Stimulated activated naive B cell treated with anti-CD40 and anti-IgM and Interleukin-4, amounts not matched to agents 10 μg/mL and 1 μg/mL and 100 μg/mL, for 72 hours (primary cell): ENCODE measurements around the gene PRPS1.
A peak's percentile ranks its signal among the peaks of the same experiment; 100 is the strongest.

Experiments
- ATAC-seq, 2 donors: fragments of 150-1000 bp; cut with Tn5 transposase; replicated peaks; 2 replicates each; pipeline ENCODE4 v1.10.0; 2021; ENCODE audit warnings: moderate library complexity in 1 of 2
- DNase-seq: peaks from one replicate; pipeline ENCODE4 v3.0.0; 2021
- H3K27ac Mint-ChIP-seq: one replicate; pipeline ENCODE4 v1.8.0; 2022; ENCODE audit warnings: mild to moderate bottlenecking, mixed read lengths
- H3K27me3 Mint-ChIP-seq, 2 donors: one replicate each; pipeline ENCODE4 v1.8.0; 2022; ENCODE audit warnings: mixed read lengths in 2 of 2
- H3K36me3 Mint-ChIP-seq, 2 donors: one replicate each; pipeline ENCODE4 v1.8.0; 2022; ENCODE audit warnings: mixed read lengths in 2 of 2, mild to moderate bottlenecking in 1 of 2
- H3K4me1 Mint-ChIP-seq, 2 donors: one replicate each; pipeline ENCODE4 v1.8.0; 2022; ENCODE audit warnings: mixed read lengths in 2 of 2, mild to moderate bottlenecking in 1 of 2
- H3K4me3 Mint-ChIP-seq, 2 donors: one replicate each; pipeline ENCODE4 v1.8.0; 2022; ENCODE audit warnings: mild to moderate bottlenecking in 2 of 2, mixed read lengths in 2 of 2, moderate library complexity in 1 of 2
- H3K9me3 Mint-ChIP-seq, 2 donors: one replicate each; pipeline ENCODE4 v1.8.0; 2022; ENCODE audit warnings: mixed read lengths in 2 of 2, mild to moderate bottlenecking in 1 of 2

PRPS1 gene

GRCh38 chrX:107610667-107611066 is 17.6 kb upstream of the PRPS1 start:
- Mint-ChIP-seq H3K4me1 (no peaks in the 10 kb centered on the region), H3K4me3 (no peak overlapping the region), H3K9me3 (no peaks in the 10 kb centered on the region), H3K27me3 (peaks cover 0 to 7% of the 10 kb centered on the region in 2 donors), H3K36me3 (no peaks in the 10 kb centered on the region), H3K27ac (no peak overlapping the region)
- ATAC-seq: no peak
- no peak for DNase-seq

GRCh38 chrX:107619885-107620322 is 8.4 kb upstream of the PRPS1 start:
- DNase-seq (no peak), ATAC-seq (no peak)
- Mint-ChIP-seq H3K27me3 (no peaks in the 10 kb centered on the region), H3K4me1 (no peaks in the 10 kb centered on the region), H3K36me3 (no peaks in the 10 kb centered on the region), H3K4me3 (no peak overlapping the region), H3K9me3 (no peaks in the 10 kb centered on the region), H3K27ac (no peak overlapping the region)

GRCh38 chrX:107624893-107625292 is 3.4 kb upstream of the PRPS1 start:
- Mint-ChIP-seq H3K9me3 (no peaks in the 10 kb centered on the region), H3K4me3 (no peak overlapping the region), H3K27ac (no peak overlapping the region), H3K4me1 (peaks cover 0 to 5% of the 10 kb centered on the region in 2 donors), H3K36me3 (no peaks in the 10 kb centered on the region), H3K27me3 (no peaks in the 10 kb centered on the region)
- DNase-seq: no peak
- no peak for ATAC-seq

- Mint-ChIP-seq H3K9me3 (no peaks in the 10 kb centered on the region), H3K4me3 (no peak overlapping the region), H3K36me3 (no peaks in the 10 kb centered on the region), H3K27me3 (no peaks in the 10 kb centered on the region), H3K27ac (no peak overlapping the region), H3K4me1 (peaks cover 4 to 5% of the 10 kb centered on the region in 2 donors)
- no peak for ATAC-seq
- no peak for DNase-seq
These were observed 2.6 kb upstream of the PRPS1 start for GRCh38 chrX:107625739-107626138.

GRCh38 chrX:107626481-107626880 is 1.8 kb upstream of the PRPS1 start:
- H3K27me3 Mint-ChIP-seq: no peaks in the 10 kb centered on the region
- no peak overlapping the region for H3K27ac Mint-ChIP-seq
- ATAC-seq (no peak), DNase-seq (no peak)
- H3K36me3 Mint-ChIP-seq: no peaks in the 10 kb centered on the region
- H3K4me3 Mint-ChIP-seq: no peak overlapping the region
- peaks cover 4 to 5% of the 10 kb centered on the region in 2 donors for H3K4me1 Mint-ChIP-seq
- H3K9me3 Mint-ChIP-seq: no peaks in the 10 kb centered on the region

GRCh38 chrX:107626916-107627315 is 1.4 kb upstream of the PRPS1 start:
- no peak for DNase-seq
- Mint-ChIP-seq H3K9me3 (no peaks in the 10 kb centered on the region), H3K4me1 (peaks cover 4 to 5% of the 10 kb centered on the region in 2 donors), H3K36me3 (no peaks in the 10 kb centered on the region), H3K4me3 (no peak overlapping the region), H3K27ac (no peak overlapping the region), H3K27me3 (no peaks in the 10 kb centered on the region)
- no peak for ATAC-seq

- H3K27ac Mint-ChIP-seq: peak overlapping the region; percentile 94
- peaks cover 0 to 4% of the 10 kb centered on the region in 2 donors for H3K36me3 Mint-ChIP-seq
- H3K27me3 Mint-ChIP-seq: no peaks in the 10 kb centered on the region
- H3K9me3 Mint-ChIP-seq: no peaks in the 10 kb centered on the region
- ATAC-seq (peak; percentile 66 to 69), DNase-seq (peak; percentile 30)
- peaks cover 4 to 5% of the 10 kb centered on the region in 2 donors for H3K4me1 Mint-ChIP-seq
- peak overlapping the region; percentile 89 to 90 for H3K4me3 Mint-ChIP-seq
These were observed 591 bp downstream of the PRPS1 start for GRCh38 chrX:107628662-107629539.

- Mint-ChIP-seq H3K27ac (peak overlapping the region; percentile 94), H3K4me1 (peaks cover 4 to 5% of the 10 kb centered on the region in 2 donors), H3K9me3 (no peaks in the 10 kb centered on the region), H3K27me3 (no peaks in the 10 kb centered on the region), H3K36me3 (peaks cover 0 to 4% of the 10 kb centered on the region in 2 donors), H3K4me3 (peak overlapping the region; percentile 89 to 90)
- DNase-seq (no peak), ATAC-seq (no peak)
These were observed 1.2 kb downstream of the PRPS1 start for GRCh38 chrX:107629540-107629909.

- peaks cover 0 to 4% of the 10 kb centered on the region in 2 donors for H3K36me3 Mint-ChIP-seq
- H3K4me3 Mint-ChIP-seq: peak overlapping the region; percentile 14 to 89
These were observed 1.9 kb downstream of the PRPS1 start for GRCh38 chrX:107630031-107630689.

GRCh38 chrX:107632346-107632745 is 4.0 kb downstream of the PRPS1 start:
- DNase-seq (no peak), ATAC-seq (no peak)
- Mint-ChIP-seq H3K4me1 (peaks cover 4 to 10% of the 10 kb centered on the region in 2 donors), H3K27me3 (no peaks in the 10 kb centered on the region), H3K27ac (no peak overlapping the region), H3K36me3 (peaks cover 3 to 7% of the 10 kb centered on the region in 2 donors), H3K4me3 (no peak overlapping the region), H3K9me3 (no peaks in the 10 kb centered on the region)

More at GRCh38 chrX:107630031-107630689, 1.9 kb downstream of the PRPS1 start:
- H3K4me1 Mint-ChIP-seq: peaks cover 4 to 5% of the 10 kb centered on the region in 2 donors
- H3K27me3 Mint-ChIP-seq: no peaks in the 10 kb centered on the region
- no peak overlapping the region for H3K27ac Mint-ChIP-seq
- H3K9me3 Mint-ChIP-seq: no peaks in the 10 kb centered on the region
- ATAC-seq (no peak), DNase-seq (no peak)

GRCh38 chrX:107646735-107647134 is 18.4 kb downstream of the PRPS1 start:
- DNase-seq: no peak
- peaks cover 7 to 27% of the 10 kb centered on the region in 2 donors for H3K36me3 Mint-ChIP-seq

GRCh38 chrX:107648332-107648731 is 20.0 kb downstream of the PRPS1 start:
- DNase-seq (no peak), ATAC-seq (no peak)
- peaks cover 8 to 17% of the 10 kb centered on the region in 2 donors for H3K36me3 Mint-ChIP-seq
- H3K27me3 Mint-ChIP-seq: no peaks in the 10 kb centered on the region
- H3K27ac Mint-ChIP-seq: no peak overlapping the region
- no peaks in the 10 kb centered on the region for H3K9me3 Mint-ChIP-seq
- peaks cover 1 to 6% of the 10 kb centered on the region in 2 donors for H3K4me1 Mint-ChIP-seq
- no peak overlapping the region for H3K4me3 Mint-ChIP-seq

More at GRCh38 chrX:107646735-107647134, 18.4 kb downstream of the PRPS1 start:
- Mint-ChIP-seq H3K9me3 (no peaks in the 10 kb centered on the region), H3K4me1 (peaks cover 1 to 3% of the 10 kb centered on the region in 2 donors), H3K27me3 (no peaks in the 10 kb centered on the region), H3K27ac (no peak overlapping the region), H3K4me3 (no peak overlapping the region)
- peak; percentile 56 to 60 for ATAC-seq

GRCh38 chrX:107654566-107654871 is 26.2 kb downstream of the PRPS1 start:
- H3K27me3 Mint-ChIP-seq: no peaks in the 10 kb centered on the region
- no peak for DNase-seq
- no peaks in the 10 kb centered on the region for H3K9me3 Mint-ChIP-seq

GRCh38 chrX:107654872-107655761 is 26.8 kb downstream of the PRPS1 start:
- peak; percentile 35 for DNase-seq
- H3K4me3 Mint-ChIP-seq: peak overlapping the region in 1 of 2 donors; percentile 47
- peaks cover 0 to 5% of the 10 kb centered on the region in 2 donors for H3K36me3 Mint-ChIP-seq
- ATAC-seq: peak; percentile 74 to 89
- H3K9me3 Mint-ChIP-seq: no peaks in the 10 kb centered on the region
- H3K27me3 Mint-ChIP-seq: no peaks in the 10 kb centered on the region
- no peak overlapping the region for H3K27ac Mint-ChIP-seq
- peaks cover 0 to 25% of the 10 kb centered on the region in 2 donors for H3K4me1 Mint-ChIP-seq

More at GRCh38 chrX:107654566-107654871, 26.2 kb downstream of the PRPS1 start:
- H3K36me3 Mint-ChIP-seq: peaks cover 0 to 5% of the 10 kb centered on the region in 2 donors
- ATAC-seq: no peak
- H3K4me1 Mint-ChIP-seq: peaks cover 0 to 25% of the 10 kb centered on the region in 2 donors
- H3K27ac Mint-ChIP-seq: no peak overlapping the region
- no peak overlapping the region for H3K4me3 Mint-ChIP-seq
